ENCODE data around the gene FAM240A.

GRCh38 chr3:46627078-46627477, 14.8 kb downstream of the FAM240A start:
- TF ChIP-seq CTCF (IDR thresholded peaks at IDR 0.05; ENCODE audit: extremely low read depth in 1 of 2, insufficient read depth in 1 of 2, low read depth in 1 of 2, low read length in 2 of 2): no peak
- TF ChIP-seq, protein P1, sequence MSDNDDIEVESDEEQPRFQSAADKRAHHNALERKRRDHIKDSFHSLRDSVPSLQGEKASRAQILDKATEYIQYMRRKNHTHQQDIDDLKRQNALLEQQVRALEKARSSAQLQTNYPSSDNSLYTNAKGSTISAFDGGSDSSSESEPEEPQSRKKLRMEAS (IDR thresholded peaks at IDR 0.05; ENCODE audit: insufficient read depth, insufficient read length): no peak
- TF ChIP-seq POLR2A (IDR thresholded peaks at IDR 0.05; ENCODE audit: low read depth, low read length): no peak
- no peak for TF ChIP-seq POLR2AphosphoS5 (IDR thresholded peaks at IDR 0.05; ENCODE audit: insufficient read depth, low read depth, low read length)
- no peak for TF ChIP-seq FOS (IDR thresholded peaks at IDR 0.05; ENCODE audit: borderline replicate concordance, insufficient read depth, low read length)
- TF ChIP-seq MYC (IDR thresholded peaks at IDR 0.05; ENCODE audit: low read depth, low read length): no peak
- no peak for TF ChIP-seq EZH2 (IDR thresholded peaks at IDR 0.05; ENCODE audit: borderline replicate concordance, low read depth, low read length, severe bottlenecking)
- TF ChIP-seq JUN (IDR thresholded peaks at IDR 0.05; ENCODE audit: borderline replicate concordance, insufficient read depth, insufficient read length, low read depth): no peak

Measured in endothelial cell of umbilical vein (primary cell).